ENCODE measurements around the gene NAPG.
"Not testable (repeated sequence)": the region's sequence is repeated elsewhere in the genome, so short reads cannot be mapped to it uniquely, and the experiment has no call there.

Gene NAPG

DNA sequence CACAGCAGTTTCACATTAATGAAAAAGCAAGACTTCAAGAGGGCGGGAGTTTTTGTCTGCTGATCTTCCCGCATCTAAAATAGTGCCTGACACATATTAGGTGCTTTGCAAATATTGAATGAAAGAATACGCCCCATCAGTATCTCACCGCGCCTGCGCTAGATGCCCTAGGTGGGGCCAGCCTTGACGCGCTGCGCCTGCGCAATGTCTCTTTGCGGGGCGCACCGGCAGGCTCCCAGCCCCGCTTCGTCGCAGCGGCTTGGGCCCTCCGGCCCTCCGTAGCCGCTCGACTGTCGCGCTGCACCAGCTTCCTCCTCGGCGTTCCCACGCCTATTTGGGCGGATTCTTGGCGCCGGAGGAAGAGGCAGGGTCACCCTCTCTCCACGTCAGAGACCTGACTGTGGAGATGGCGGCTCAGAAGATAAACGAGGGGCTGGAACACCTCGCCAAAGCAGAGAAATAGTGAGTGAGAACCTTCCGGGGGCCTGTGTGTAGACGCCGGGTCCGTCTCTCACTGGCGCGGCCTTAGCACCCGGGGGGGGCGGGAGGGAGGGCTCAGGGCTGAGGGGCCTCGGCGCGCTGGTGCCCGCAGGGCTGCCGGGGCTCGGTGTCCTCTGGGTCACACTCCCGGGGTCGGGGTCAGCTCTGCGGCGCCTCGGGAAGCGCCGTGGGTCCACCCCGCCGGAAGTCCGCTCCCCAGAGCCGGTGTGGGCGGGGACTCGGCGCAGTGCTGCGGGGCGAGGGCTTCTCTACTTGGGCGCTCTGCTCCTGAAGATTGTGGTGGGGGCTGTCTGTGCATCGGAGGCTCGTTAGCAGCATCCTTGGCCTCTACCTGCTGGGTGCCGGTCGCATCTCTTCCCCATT lies at the start of gene NAPG:
Gene NAPG, plus strand, starts transcription at position 331 of the 864 bp plus-strand sequence. Its CDS starts 76 bp downstream, at position 407.
- peak; percentile 92 for DNase-seq

DNA sequence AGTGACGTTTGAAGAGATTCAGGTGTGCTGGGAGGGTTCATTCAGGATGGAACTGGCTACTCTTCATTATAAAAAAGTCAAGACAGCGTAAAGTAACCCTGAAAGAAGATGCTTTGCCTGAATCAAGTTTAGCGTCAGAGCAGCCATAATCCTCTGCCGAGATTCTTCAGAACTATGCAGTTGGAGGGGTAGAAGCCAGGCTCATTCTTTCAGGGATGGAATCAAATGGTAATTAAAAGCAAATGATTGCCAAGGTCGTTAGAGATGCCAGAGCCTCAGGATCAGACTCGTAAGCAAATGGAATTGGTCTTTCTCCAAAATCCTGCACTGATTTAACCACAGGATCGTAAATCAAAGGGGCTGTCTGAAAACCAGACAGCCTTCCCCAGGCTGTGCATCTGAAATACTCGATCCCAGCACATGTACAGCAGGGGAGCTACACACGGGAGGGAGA lies 49.5 kb upstream of the NAPG start:
- DNase-seq, result no peak

DNA sequence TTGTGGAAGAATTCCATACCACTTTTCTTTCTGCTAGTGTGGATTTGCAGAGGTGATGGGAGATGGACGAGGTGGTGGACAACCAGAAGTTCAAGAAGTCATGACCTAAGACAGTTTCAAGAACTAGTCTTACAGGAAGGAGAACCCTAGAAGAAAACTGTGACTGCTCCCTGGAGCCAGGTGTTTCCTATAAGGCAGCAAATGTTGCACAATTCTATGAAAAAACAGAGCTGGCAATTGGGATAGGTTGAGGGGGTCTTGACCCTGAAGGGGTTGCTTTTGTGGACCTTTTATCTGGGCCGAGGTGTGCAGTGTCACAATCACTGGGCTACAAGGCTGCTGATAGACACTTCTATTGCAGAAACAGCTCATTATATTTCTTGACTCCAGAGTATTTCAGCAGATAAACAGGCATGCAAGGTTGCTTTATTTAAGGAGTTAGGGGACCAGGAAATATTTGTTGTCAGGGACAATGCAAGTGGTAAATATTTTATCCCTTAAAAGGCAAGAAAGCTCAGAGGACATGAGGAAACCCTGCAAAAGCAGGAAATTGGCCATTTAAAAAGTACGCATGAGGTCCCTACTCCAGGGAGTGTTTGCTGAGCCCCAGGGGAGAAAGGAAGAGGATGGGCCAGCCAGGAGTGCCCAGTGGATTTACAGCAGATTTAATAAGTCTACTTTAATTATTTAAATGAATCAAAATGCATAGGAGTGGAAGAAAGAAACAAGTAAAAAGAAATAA lies 48.5 kb upstream of the NAPG start:
- DNase-seq, result no peak

DNA sequence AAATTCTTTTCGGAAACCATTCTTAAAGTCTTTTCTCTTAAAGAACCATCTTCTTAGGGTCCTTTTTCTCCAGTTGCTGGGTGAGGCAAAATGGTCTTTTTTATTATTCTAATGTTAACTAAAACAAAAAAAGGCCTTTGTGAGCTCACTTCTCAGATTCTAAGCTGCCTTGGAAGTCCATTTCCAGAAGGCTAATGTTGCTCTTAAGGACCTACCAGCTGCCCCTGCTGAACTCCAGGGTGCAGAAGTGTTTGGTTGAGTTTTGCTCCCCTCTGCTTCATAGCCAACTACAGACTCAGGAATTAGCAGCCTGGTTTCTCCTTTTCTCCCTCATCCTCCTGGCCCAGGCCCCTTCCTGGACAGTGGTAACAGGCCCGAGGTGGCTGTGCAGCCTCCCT lies 48.0 kb upstream of the NAPG start:
- no peak for DNase-seq

DNA sequence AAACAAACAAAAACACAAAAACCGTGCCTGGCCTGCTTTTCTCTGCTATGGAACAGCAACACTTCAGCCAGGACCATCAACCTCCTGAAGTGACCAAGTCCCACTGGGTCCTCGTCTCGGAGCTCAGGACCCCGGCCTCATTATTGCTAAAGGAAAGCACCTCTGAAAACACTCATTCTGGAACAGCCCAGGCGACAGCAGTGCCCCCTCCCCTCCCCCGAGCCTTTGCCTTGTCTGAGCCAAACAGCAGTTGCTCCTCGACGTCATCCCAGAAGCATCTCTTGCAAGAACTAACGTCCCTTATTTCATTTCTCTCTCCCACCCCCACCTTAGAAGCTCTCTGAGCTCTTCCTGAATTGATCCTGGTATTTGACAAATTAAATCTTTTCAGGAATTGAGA lies 44.0 kb upstream of the NAPG start:
- no peak for DNase-seq

DNA sequence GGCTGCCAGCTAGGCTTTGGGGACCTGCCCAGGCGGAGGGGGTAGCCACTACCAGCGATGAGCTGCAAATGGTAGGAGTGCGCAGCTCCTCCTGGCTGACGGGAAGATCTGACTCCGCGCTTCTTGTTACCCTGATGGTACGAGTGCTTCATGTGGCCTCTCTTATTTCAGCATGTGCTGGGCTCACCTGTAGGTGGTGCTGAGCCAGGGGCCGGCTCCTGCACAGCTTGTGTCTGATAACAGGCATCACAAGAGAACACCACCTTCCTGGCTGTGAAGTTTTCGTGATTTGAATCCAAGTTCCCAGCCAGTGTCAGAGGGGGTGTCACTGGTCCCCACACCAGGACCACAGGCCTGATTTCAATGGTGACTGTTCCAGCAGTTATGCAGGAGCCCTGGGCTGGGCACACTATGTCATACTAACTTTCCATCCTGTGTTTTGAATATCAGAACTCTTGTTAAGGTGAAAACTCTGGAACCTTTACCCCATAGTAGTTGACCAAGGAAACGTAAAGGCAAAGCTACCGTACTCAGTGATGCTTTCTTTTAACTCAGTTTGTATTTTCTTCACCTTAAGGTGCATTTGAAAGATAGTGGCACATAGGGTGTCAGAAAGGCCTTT lies 43.4 kb upstream of the NAPG start:
- no peak for DNase-seq

DNA sequence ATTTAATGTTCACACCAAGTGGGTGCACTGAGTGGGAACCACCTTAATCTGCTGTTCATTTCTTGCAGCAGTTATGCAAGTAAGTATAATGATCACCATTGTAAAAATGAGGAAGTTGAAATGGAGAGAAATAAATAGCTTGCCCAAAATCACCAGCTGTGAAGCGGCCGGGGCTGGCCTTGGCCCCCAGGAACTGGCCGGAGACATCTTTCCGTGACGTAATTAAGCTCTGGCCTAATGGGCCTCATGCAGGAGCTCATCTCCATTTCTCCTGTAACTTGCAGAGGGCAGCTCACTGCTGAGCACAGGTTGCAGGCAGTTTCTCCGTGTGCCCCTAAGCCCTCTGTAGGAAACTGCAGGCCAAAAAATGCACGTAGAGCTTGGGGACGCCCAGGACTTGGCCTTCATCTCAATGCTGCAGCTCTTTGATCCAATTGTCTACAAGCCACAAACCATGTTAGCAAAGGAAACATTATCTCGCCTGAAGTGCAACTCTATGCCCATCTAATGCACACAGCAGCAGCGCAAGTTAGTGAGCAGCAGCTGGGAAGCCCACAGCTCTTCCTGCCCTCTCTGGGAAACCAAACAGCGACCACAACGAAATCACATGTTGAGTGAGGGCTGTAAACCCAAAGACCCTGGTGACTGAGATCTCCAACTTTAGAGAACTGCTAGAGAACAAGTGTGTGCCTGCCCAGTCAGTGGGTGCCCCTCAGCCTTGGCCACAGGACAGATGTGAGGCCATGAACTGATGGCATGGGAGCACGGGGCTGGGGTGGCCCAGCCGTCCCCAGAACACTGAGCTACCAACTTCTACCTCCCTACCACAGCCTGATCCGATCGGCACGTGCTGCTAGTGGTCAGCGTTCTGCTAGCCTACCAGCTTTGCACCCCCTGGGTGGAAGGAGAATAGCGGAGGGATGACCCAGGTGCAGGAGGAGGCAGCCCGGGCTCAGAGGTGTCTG lies 42.6 kb upstream of the NAPG start:
- DNase-seq, result no peak

DNA sequence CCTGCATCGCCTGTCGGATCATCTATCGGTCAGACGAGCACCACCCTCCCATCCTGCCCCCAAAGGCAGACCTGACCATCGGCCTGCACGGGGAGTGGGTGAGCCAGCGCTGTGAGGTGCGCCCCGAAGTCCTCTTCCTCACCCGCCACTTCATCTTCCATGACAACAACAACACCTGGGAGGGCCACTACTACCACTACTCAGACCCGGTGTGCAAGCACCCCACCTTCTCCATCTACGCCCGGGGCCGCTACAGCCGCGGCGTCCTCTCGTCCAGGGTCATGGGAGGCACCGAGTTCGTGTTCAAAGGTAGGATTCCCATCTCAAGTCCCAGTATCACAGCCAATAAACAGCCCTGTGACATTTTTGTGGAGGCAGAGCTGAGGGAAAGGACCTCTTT lies 40.4 kb upstream of the NAPG start:
- DNase-seq, result no peak

DNA sequence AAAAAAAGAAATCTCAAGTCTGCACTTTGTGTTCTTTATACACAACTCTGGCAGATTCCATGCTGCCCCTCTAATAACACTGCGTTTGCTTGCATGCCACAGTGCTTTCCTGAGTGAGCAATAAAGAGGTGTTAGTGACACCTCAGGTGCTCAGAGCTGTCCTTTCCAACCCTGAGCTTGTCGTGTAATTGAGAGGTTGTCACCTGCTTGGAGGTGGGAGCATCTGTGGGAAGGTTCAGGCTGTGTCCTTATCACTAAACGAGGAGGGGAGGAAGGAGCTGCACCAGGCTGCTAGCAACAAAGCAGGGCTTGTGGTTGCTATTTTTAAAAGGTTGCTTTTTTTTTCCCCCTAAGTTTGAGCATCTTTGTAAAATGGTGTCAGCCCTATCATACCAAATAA lies 39.5 kb upstream of the NAPG start:
- no peak for DNase-seq

DNA sequence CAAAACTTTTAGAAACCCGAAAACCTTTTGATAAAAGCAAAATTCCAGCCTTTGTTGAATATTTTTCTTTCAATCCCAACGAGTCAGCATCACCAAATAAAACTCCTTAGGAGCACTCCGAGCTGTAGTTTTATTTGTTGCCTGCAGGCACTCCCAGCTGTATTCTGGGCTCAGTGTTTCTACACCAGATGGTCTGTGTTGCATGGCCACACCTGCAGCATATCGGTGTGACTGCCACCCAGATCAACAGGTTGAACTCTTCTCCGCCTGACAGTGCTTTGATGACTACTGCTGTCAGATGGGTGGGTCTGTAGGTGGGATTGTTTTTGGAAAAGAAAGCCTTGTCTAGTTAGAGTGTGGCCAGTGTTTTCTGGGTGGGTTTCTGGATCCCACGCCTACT lies 38.7 kb upstream of the NAPG start:
- DNase-seq, result no peak

DNA sequence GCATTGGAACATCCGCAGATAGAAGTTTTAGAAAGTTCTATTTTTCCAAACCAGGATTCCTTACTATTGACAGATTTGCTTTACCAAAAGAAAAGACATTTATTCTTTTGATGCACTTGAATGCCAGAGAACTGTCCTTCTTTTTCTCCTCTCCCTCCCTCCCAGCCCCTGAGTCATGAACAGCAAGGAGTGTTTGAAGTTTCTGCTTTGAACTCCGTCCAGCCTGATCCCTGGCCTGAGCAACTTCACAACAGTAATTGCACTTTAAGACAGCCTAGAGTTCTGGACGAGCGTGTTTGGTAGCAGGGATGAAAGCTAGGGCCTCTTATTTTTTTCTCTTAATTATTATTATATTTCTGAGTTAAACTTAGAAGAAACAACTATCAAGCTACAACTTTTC lies 37.8 kb upstream of the NAPG start:
- DNase-seq, result no peak

DNA sequence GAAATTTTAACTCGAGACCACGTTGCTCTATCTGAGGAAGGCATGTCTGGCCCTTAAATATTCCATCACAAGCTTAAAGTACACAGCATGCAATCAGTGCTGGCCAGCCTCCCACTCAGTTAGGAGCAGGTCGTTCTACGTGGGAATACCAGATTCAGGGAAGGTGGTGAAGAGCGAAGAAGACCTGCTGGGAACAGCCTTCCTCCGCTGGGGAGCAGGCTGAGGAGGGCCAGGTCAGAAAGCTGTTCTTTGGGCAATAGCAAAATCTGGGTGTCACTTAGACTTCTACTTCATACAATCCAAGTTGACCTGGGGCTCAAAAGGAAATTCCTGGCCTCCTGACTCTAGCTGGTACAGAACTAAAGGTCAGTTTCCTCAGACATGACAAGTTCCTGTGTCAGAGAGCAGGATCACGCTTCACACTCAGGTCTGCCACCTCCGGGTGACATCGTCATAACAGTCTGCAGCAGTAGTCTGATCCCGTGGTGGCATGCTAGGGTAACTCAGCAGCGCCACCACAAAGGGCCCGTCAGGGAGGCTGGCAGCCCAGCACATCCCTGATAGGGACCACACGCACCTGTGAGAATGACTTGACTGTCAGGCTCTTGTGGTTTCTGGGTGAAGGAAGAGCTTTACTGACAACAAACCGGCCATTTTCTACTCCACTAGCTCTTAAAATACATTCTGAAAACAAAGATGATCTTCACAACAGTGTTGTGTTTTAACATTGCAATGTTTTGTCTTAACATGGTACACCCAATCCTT lies 35.2 kb upstream of the NAPG start:
- DNase-seq, result no peak

DNA sequence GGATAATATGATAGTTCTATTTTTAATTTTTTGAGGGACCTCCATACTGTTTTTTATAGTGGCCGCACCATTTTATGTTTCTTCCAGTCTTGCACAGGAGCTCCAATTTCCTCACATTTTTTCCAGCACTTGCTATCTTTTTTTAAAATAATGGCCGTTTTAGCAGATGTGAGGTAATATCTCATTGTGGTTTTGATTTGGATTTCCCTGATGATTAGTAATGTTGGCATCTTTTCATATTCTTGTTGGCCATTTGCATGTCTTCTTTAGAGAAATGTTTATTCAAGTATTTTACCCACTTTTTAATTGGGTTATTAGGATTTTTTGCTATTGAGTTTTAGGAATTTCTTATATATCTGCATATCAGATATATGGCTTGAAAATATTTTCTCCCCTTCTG lies 29.9 kb upstream of the NAPG start:
- no peak for DNase-seq

DNA sequence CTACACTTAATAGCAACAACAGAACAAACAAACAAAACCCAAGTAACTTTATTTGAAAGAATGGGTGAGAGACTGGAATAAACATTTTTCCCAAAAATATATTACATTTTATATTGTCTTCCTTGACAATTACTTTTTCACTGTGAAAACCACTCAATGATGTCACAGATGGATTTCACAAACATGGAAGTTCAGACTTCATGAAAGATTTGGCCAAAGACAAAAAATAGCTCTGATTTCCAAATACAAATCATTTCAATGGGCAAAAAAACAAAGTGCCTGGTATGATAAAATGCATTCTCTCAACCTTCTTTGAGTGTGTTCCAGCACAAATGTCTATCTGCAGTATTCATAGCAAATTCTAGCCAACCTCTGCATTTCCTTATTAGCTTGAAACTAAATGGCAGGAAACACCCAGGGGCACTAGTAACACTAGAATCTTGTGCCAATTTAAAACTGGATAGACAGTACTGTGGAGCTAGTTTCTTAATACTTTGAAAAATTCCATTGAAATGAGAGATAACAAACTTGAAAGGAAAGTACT lies 28.5 kb upstream of the NAPG start:
- no peak for DNase-seq

DNA sequence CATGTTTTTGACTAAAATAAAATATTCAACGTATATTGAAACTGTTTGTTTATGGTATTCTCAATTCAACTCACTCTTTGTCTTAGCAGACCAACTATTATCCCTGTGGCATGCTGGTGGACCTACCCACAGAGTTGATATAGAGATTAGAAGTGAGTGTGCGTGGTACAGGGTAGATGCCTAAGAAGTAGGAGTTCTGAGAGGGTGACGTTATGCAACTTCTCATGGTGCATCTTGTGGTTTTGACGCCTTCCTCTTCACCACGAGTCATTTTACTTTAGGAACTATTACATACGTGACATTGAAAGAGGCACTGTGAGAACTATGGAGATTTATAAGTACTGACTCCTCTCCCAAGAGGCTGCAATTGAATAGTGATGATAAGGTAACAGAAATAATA lies 26.6 kb upstream of the NAPG start:
- no peak for DNase-seq

DNA sequence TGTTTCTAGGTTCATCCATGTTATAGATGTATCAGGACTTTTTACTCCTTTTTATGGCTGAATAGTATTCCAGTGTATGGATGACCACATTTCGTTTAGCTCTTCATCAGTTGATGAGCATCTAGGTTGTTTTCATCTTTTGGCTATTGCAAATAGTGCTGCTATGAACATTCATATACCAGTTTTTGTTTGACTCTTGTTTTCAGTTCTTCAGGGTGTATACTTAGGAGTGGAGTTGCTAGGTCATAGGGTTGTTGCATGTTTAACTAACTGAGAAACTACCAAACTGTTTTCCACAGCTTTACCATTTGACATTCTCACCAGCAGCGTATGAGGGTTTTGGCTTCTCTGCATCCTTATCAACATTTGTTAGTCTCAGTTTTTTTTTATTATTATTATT lies 25.8 kb upstream of the NAPG start:
- DNase-seq, result no peak

DNA sequence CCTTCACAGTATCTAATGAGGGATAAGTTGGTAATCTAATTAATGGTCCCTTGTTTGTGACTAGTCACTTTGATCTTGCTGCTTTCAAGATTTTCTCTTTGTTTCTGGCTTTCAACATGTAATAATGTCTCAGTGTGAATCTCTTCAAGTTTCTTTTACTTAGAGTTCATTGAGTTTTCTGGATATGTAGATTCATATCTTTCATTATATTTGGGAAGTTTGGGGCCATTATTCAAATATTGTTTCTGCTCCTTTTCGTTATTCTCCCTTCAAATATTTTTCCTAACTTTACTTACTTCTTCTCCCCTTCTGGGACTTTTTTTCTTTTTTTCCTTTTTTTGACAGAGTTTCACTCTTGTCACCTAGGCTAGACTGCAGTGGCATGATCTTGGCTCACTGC lies 21.1 kb upstream of the NAPG start:
- no peak for DNase-seq

DNA sequence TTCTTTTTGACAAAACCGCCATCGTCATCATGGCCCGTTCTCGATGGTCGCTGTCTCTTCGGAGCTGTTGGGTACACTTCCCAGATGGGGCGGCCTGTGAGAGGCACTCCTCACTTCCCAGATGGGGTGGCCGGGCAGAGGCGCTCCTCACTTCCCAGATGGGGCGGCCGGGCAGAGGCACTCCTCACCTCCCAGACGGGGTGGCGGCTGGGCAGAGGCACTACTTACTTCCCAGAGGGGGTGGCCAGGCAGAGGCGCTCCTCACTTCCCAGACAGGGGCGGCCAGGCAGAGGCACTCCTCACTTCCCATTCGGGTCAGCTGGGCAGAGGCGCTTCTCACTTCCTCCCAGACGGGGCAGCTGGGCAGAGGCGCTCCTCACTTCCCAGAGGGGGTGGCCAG lies 19.9 kb upstream of the NAPG start:
- not testable (repeated sequence) for DNase-seq

DNA sequence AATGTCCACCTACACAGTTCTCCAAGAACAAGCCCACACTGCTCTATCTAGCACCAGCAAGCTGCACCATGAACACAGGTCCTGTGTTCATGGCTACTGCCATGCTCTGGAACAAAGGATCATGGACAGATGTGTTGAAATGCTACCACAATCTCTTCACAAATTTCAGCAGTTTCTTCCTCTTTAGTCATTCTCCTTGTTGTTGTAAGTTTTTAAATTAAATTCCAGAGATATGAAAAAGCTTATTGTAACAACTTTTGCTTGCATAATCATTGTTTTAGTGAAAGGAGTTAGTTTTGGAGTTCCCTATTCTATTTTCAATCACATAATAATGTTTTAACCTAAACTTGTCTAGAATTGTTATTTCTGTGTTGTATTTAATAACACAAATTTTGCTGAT lies 17.2 kb upstream of the NAPG start:
- no peak for DNase-seq

DNA sequence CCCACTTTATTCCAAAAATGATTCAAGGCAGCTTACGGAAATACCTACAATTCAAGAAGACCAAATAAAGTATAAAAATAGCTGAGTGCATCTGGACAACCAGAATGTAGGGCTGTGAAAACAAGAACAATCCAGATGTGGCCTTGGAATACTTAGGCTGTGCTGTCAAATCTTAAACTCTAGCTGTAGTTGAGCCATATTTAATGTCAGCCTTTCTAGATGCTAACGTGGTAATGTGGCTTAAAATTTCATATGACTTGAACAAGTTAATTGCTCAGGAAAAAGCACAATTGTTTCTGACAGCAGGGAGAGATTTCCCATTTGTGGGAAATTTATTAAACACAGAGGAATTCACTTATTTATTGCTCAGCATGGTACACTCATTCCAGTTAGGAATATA lies 14.6 kb upstream of the NAPG start:
- no peak for DNase-seq

DNA sequence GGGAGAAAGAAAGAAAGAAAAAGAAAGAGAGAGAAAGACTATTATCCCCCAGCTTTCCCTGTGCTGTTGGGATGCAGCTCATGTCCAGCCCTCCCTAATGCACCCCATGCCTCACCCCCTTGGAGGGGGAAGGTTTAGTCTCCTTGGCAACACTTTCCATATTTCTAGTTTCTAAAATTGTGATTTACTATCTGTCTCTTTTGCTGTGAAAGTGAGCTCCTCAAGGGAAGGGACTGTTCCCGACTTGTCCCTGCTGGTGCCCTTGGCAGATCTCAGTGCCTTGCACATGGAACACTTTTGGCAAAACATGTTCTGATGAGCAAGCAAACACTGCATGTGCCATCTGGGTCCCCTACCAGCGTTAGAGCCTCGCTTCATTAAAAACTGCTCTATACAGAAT lies 11.7 kb upstream of the NAPG start:
- no peak for DNase-seq

DNA sequence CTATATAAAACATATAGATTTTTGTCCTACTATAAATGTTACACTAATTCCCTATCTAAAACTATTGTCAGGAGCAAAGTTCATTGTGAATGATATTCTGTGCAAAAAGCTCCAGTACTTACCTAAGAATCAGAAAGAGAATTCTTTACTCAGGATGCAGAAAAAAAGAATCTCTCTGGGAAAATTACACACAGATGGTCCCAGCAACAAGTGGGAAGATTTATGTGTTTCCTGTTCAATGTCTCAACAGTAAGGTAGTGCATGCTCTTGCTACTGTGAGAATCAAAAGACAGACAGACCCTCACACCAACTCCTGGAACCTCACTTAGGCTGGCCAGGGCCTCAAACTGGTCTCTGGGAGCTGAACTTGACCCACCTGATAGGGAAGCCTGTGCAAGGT lies 11.2 kb upstream of the NAPG start:
- DNase-seq, result no peak
